SH-SY5Y (cell line): Measurements from ENCODE around the gene ROR2.

Source experiments
- GATA2 ChIP-seq: IDR thresholded peaks from 2 replicates; pipeline ENCODE4 v1.6.1; 2011; ENCODE audit warnings: mild to moderate bottlenecking, low read depth, low read length
- GATA3 ChIP-seq: IDR thresholded peaks from 2 replicates; pipeline ENCODE4 v1.6.1; 2011; ENCODE audit warnings: low read depth, mild to moderate bottlenecking, low read length, moderate library complexity

GRCh38 chr9:91773156-91773555 lies 176.9 kb downstream of the ROR2 start:
- no peak for TF ChIP-seq GATA2
- TF ChIP-seq GATA3: no peak
